Fibroblast of lung (primary cell): ENCODE measurements around the gene CCDC88C. TPM values are rescaled to one million over a fixed set of nuclear protein-coding genes. Genes with fewer than 3 reads are reported as not detected.

Source experiments
- DNase-seq, 2 donors: peaks; one replicate each; pipeline versions ENCODE4 v3.0.0 to v3.0.0-alpha.2; 2010; ENCODE audit warnings: low read depth in 2 of 2
- H2AFZ ChIP-seq: 2 replicates; pipeline ENCODE4 v1.5.1; 2012; ENCODE audit warnings: low read length, control low read depth, inconsistent platforms
- H3K27ac ChIP-seq: 2 replicates; pipeline ENCODE4 v1.5.1; 2011; ENCODE audit warnings: low read length, control low read depth; ENCODE audit not compliant: insufficient read depth
- H3K27me3 ChIP-seq: 2 replicates; pipeline ENCODE4 v1.5.1; 2011; ENCODE audit warnings: mild to moderate bottlenecking, low read length; ENCODE audit not compliant: control insufficient read depth, insufficient read depth
- H3K36me3 ChIP-seq: 2 replicates; pipeline ENCODE4 v1.5.1; 2011; ENCODE audit warnings: low read length; ENCODE audit not compliant: control insufficient read depth, insufficient read depth
- H3K4me1 ChIP-seq: 2 replicates; pipeline ENCODE4 v1.5.1; 2011; ENCODE audit warnings: low read length; ENCODE audit not compliant: control insufficient read depth, insufficient read depth; ENCODE audit errors: extremely low read depth
- H3K4me2 ChIP-seq: 2 replicates; pipeline ENCODE4 v1.5.1; 2011; ENCODE audit warnings: low read length, control low read depth; ENCODE audit not compliant: insufficient read depth; ENCODE audit errors: extremely low read depth
- H3K4me3 ChIP-seq, 4 experiments: fragments of 200-600 bp in 1 of 4; sonication (generic) in 1 of 4; replicated peaks in 1 of 4; 2 replicates each; pipeline ENCODE4 v1.5.1; 2011 to 2016; ENCODE audit warnings: low read length in 4 of 4, low read depth in 3 of 4, mild to moderate bottlenecking in 3 of 4, control low read depth in 2 of 4, inconsistent platforms in 1 of 4, mixed read lengths in 1 of 4; ENCODE audit not compliant: insufficient read depth in 1 of 4; ENCODE audit errors: control extremely low read depth in 1 of 4
- H3K79me2 ChIP-seq: 2 replicates; pipeline ENCODE4 v1.5.1; 2012; ENCODE audit warnings: mild to moderate bottlenecking, low read length, inconsistent platforms; ENCODE audit not compliant: control insufficient read depth, insufficient read depth
- H3K9ac ChIP-seq: 2 replicates; pipeline ENCODE4 v1.5.1; 2011; ENCODE audit warnings: mild to moderate bottlenecking, low read length, control low read depth; ENCODE audit not compliant: insufficient read depth
- H3K9me3 ChIP-seq: 2 replicates; pipeline ENCODE4 v1.5.1; 2012; ENCODE audit warnings: low read depth, low read length; ENCODE audit not compliant: control insufficient read depth, insufficient read depth
- H4K20me1 ChIP-seq: 2 replicates; pipeline ENCODE4 v1.5.1; 2011; ENCODE audit warnings: low read length; ENCODE audit not compliant: control insufficient read depth, insufficient read depth; ENCODE audit errors: extremely low read depth
- EZH2 ChIP-seq: IDR thresholded peaks from 2 replicates; pipeline ENCODE4 v1.5.1; 2012; ENCODE audit warnings: low read length, control low read depth, mild to moderate bottlenecking; ENCODE audit errors: missing control alignments
- polyA plus RNA-seq, 2 donors: library from polyadenylated mRNA; depleted of rRNA in 1 of 2; stranded (reverse) in 1 of 2; unstranded in 1 of 2; fragments of >200 nt; gene quantifications; 2 replicates each; pipeline ENCODE4 v1.2.1, GENCODE V29; 2011 to 2012; ENCODE audit warnings: missing spikeins in 1 of 2
- total RNA-seq: library from RNA; depleted of rRNA; stranded (reverse); fragments of >200 nt; gene quantifications from 2 replicates; pipeline ENCODE4 v1.2.1, GENCODE V29; 2014
- TF ChIP-seq, protein P1 (sequence below), 2 donors: IDR thresholded peaks in 1 of 2; conservative IDR thresholded peaks in 1 of 2; 1 replicate in 1 of 2; 2 replicates in 1 of 2; pipeline ENCODE4 v1.5.1; 2011 to 2012; ENCODE audit warnings: low read length in 2 of 2, control low read depth in 1 of 2, inconsistent platforms in 1 of 2, low read depth in 1 of 2, mild to moderate bottlenecking in 1 of 2

Gene CCDC88C
- total and polyA plus RNA-seq, 2 donors (not counting 1 experiment from before 2014, with no cell fraction given) = 0.02 to 0.17 TPM

DNA sequence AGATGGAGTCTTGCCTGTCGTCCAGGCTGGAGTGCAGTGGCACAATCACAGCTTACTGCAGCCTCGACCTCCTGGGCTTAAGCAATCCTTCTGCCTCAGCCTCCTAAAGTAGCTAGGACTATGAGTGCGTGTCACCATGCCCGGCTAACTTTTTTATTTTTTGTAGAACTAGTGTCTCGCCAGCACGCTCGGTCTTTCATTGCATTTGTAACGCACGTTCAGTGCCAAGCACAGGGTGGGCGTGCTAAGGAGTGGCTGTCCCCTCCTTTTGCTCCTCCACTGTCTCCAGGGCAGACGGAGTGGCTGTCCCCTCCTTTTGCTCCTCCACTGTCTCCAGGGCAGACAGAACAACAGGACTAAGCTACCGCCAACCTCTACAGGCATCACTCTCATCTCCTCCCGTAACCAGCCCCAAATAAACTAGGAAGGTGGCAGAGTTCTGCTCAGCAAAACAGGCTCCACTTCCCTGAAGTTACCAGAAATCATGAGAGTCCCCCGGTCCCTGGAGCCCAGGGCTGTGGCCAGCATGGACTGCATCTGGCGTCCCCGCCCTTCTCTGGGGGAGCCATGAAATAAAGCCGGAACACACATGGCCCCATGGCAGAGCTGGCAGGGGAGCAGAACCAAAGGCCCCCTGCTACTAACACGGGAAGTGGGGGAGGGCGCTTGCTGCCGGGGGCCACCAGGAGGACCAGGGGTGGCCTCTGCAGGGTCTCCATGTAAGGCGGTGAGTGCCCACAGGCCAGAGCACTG is 60.2 kb downstream of the CCDC88C start:
- no peaks in the 10 kb centered on the region for H4K20me1 ChIP-seq
- no peak overlapping the region for H2AFZ ChIP-seq
- no peak overlapping the region for H3K4me3 ChIP-seq
- no peak for DNase-seq
- H3K79me2 ChIP-seq = no peaks in the 10 kb centered on the region
- no peak overlapping the region for H3K4me2 ChIP-seq
- no peaks in the 10 kb centered on the region for H3K36me3 ChIP-seq
- H3K27me3 ChIP-seq = no peaks in the 10 kb centered on the region
- no peaks in the 10 kb centered on the region for H3K9me3 ChIP-seq
- TF ChIP-seq, protein P1, sequence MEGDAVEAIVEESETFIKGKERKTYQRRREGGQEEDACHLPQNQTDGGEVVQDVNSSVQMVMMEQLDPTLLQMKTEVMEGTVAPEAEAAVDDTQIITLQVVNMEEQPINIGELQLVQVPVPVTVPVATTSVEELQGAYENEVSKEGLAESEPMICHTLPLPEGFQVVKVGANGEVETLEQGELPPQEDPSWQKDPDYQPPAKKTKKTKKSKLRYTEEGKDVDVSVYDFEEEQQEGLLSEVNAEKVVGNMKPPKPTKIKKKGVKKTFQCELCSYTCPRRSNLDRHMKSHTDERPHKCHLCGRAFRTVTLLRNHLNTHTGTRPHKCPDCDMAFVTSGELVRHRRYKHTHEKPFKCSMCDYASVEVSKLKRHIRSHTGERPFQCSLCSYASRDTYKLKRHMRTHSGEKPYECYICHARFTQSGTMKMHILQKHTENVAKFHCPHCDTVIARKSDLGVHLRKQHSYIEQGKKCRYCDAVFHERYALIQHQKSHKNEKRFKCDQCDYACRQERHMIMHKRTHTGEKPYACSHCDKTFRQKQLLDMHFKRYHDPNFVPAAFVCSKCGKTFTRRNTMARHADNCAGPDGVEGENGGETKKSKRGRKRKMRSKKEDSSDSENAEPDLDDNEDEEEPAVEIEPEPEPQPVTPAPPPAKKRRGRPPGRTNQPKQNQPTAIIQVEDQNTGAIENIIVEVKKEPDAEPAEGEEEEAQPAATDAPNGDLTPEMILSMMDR (conservative IDR thresholded peaks at IDR 0.05 in 1 of 2, IDR thresholded peaks at IDR 0.05 in 1 of 2; ENCODE audit: low read depth in 1 of 2, low read length in 2 of 2) = no peak
- no peak for TF ChIP-seq EZH2
- no peaks in the 10 kb centered on the region for H3K4me1 ChIP-seq
- H3K27ac ChIP-seq = no peak overlapping the region
- no peak overlapping the region for H3K9ac ChIP-seq

DNA sequence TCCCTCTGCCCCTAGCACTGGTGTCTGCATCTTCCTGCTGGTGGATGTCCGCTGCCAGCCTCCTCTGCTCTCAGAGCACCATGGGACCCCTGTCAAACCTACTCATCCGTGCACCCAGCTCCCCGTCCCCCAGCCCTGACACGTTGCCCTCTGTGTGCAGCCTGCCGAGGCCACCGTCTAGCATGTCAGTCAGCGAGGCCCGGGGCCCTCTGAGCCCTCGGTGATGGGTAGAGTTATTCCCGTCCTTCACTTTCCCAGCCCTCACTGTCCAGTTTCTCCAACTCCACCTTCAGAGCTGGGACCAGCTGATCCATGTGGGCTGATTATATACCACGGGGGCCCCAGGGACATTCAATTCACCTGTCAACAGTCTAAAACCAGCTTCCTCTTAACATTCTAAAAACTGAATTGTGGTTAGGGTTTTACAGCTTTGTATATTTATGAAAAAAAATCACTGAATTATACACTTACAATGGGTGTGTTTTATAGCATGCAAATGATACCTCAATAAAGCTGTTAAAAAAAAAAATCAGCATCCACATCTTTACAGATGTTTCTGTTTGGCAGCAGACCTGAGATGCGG is 61.3 kb downstream of the CCDC88C start:
- H4K20me1 ChIP-seq = no peaks in the 10 kb centered on the region
- no peak overlapping the region for H3K4me2 ChIP-seq
- no peaks in the 10 kb centered on the region for H3K27me3 ChIP-seq
- H3K79me2 ChIP-seq = no peaks in the 10 kb centered on the region
- no peak for TF ChIP-seq EZH2
- TF ChIP-seq, protein P1 (conservative IDR thresholded peaks at IDR 0.05 in 1 of 2, IDR thresholded peaks at IDR 0.05 in 1 of 2; ENCODE audit: low read depth in 1 of 2, low read length in 2 of 2) = no peak
- no peaks in the 10 kb centered on the region for H3K36me3 ChIP-seq
- no peak overlapping the region for H2AFZ ChIP-seq
- H3K27ac ChIP-seq = no peak overlapping the region
- no peak for DNase-seq
- no peaks in the 10 kb centered on the region for H3K9me3 ChIP-seq
- H3K9ac ChIP-seq = no peak overlapping the region
- no peak overlapping the region for H3K4me3 ChIP-seq
- H3K4me1 ChIP-seq = no peaks in the 10 kb centered on the region

DNA sequence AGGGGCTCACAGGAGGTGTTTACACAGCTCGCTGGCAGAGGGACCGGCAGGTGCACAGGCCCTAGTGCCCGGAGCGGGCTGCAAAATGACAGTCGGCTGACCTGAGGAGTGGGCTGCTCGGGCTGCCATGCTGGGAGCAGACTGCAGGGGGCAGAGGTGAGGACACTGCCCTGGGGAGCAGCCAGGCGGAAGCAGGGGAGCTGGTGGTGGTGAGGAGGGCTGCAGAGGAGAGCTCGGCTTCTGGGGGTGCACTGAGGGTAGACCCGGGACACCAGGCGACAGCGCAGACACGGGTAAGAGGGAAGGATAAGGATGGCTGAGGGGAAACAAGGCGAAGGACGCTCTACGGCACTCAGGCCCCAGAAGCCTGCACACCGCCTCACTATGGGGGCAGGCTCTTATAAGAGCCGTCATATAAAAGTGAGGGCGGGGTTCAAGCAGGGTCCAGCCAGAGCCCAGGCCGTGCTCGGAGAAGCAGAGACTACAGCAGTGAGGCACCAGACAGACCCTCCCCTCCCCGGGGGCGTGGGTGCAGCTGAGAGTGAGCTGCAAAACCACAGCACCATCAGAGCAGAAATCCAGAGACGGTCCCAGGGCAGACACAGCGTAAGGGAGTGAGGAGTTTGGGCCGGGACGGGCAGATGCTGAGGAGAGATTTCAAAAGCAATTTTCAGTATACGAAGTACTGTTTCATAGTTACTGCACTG is 62.5 kb downstream of the CCDC88C start:
- no peaks in the 10 kb centered on the region for H3K9me3 ChIP-seq
- no peak overlapping the region for H3K4me3 ChIP-seq
- no peak overlapping the region for H2AFZ ChIP-seq
- H3K4me2 ChIP-seq = no peak overlapping the region
- no peak overlapping the region for H3K9ac ChIP-seq
- H3K4me1 ChIP-seq = no peaks in the 10 kb centered on the region
- TF ChIP-seq EZH2 = no peak
- TF ChIP-seq, protein P1 (conservative IDR thresholded peaks at IDR 0.05 in 1 of 2, IDR thresholded peaks at IDR 0.05 in 1 of 2; ENCODE audit: low read depth in 1 of 2, low read length in 2 of 2) = no peak
- no peaks in the 10 kb centered on the region for H3K79me2 ChIP-seq
- H3K27ac ChIP-seq = no peak overlapping the region
- no peaks in the 10 kb centered on the region for H3K27me3 ChIP-seq
- no peaks in the 10 kb centered on the region for H4K20me1 ChIP-seq
- no peak for DNase-seq
- H3K36me3 ChIP-seq = no peaks in the 10 kb centered on the region
